ENCODE results near the gene RNASEH1.

- no peak for TF ChIP-seq CTCF (IDR thresholded peaks at IDR 0.05)
- no peak for TF ChIP-seq POLR2A (IDR thresholded peaks at IDR 0.05)
These were observed 37.3 kb upstream of the RNASEH1 start for GRCh38 chr2:3595404-3595803.
